CD4-positive, alpha-beta T cell treated with Interferon alpha-2 for 1 hour (primary cell): ENCODE measurements around the gene ZZZ3.
"Not testable (repeated sequence)": the region's sequence is repeated elsewhere in the genome, so short reads cannot be mapped to it uniquely, and the experiment has no call there.

Experiments used
- DNase-seq, 2 donors: peaks; one replicate each; pipeline ENCODE4 v3.0.0-alpha.2; 2020 to 2022

The ZZZ3 gene

GRCh38 chr1:77668924-77669449, 13.5 kb downstream of the ZZZ3 start:
- DNase-seq = no peak

DNA sequence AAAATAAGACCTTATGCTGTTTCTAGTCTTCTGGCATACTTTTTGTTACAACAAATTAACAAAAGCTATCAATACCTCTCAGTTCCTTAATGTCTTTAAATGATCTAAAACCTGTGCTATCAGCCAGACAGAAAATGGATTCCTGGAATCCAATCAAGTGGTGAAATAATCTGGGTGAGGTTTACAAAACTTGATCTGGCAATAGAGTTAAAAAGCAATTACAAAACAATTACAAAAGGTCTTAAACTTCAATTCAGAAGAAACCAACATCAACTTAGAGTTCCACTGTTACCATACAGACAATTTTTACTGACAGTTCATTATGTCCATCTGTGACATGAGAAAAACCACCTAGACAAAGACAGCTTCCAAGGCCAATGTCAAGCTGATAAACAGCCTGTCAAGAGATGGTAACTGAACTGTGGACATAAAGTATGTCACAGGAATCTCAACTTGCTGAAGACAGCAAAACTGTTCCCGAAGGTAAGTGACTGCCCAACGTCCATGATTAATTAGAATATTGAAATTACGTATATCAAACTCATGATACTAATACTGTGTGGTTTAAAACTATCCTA, 17.4 kb downstream of the ZZZ3 start:
- no peak for DNase-seq

- DNase-seq = no peak
Observed at GRCh38 chr1:77661696-77662095, 20.8 kb downstream of the ZZZ3 start.

DNA sequence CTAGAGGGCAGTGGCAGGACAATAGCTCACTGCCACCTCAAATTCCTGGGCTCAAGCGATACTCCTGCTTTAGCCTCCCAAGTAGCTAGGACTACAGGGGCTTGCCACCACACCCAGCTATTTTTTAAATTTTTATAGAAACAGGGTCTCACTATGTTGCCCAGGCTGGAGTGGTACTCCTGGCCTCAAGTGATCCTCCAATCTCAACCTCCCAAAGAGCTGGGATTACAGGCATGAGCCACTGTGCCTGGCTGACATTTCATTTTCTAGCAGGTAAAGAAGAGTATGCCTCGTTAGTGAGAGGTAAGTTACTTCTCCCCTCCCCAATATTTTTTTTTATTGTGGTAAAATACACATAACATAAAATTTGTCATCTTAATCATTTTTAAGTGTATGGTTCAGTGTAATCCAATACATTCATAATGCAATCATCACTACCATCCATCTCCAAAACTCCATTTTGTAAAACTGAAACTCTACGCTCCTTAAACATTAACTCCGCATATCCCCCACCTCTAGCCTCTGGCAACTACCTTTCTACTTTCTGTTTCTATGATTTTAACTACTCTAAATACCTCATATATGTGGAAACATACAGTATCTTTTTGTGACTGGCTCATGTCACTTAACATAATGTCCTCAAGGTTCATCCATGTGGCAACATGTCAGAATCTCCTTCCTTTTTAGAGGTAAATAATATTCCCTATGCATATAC, 22.4 kb downstream of the ZZZ3 start:
- no peak for DNase-seq

GRCh38 chr1:77658271-77658670, 24.2 kb downstream of the ZZZ3 start:
- DNase-seq = no peak

DNA sequence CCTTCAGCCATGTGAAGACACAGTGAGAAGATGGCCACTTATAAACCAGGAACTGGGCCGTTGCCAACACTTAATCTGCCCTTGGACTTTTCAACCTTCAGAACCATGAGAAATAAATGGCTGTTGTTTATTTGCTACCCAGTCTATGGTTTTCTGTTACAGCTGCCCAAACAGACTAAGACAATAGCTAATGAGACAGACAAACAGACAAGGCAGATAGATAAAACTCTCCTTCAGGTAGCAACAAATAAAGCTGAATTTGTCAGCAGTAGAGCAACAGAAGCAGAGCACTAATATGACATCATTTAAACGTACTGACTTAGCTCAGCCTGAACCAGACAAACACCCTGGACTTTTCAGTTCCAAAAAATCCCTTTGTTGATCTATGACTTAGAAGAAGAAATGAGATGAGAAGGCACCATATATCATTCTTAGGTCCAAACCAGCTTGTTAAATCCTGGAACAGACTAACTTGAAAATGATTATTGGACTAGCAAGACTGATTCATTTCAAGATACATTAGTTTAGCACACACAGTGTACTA, 27.0 kb downstream of the ZZZ3 start:
- DNase-seq = no peak

DNA sequence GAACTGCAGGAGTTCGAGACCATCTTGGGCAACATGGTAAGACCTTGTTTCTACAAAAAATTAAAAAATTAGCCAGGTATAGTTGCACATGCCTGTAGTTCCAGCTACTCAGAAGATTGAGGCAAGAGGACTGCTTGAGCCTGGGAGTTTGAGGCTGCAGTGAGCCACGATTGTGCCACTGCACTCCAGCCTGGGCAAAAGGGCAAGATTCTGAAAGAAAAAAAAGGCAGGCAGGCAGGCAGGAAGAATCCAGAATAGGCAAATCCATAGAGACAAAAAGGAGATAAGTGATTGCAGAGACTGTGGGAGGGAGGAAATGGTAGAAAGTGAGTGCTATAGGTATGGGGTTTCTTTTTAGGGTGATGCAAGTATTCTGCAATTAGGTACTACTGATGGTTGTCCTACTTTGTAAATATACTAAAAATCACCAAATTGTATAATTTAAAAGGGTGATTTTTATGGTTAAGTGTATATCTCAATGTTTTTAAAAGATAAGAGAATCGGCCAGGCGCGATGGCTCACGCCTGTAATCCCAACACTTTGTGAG, 29.4 kb downstream of the ZZZ3 start:
- no peak for DNase-seq

DNA sequence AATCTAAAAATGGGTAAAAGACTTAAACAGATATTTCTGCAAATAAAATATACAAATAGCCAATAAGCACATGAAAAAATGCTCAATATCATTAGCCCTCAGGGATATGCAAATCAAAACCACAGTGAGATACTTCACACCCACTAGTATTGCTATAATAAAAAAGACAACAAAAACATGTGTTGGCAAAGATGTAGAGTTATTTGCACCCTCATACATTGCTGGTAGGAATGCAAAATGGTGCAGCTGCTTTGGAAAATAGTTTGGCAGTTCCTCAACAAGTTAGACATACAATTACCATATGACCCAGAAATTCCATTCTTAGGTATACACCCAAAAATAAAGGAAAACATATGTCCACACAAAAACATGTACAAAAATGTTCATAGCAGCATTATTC, 30.2 kb downstream of the ZZZ3 start:
- no peak for DNase-seq

GRCh38 chr1:77649127-77649526, 33.3 kb downstream of the ZZZ3 start:
- no peak for DNase-seq

DNA sequence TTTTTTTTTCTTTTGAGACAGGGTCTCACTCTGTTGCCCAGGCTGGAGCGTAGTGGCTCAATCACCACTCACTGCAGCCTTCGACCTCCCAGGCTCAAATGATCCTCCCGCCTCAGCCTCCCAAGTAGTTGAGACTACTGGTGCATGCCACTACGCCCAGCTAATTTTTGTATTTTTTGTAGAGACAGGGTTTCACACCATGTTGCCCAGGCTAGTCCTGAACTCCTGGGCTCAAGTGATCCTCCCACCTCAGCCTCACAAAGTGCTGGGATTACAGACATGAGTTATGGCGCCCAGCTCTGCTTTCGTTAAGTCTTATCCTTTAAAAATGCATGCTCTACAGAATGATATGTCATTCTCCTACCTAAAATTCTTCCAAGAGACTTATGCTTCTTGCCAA, 36.2 kb downstream of the ZZZ3 start:
- not testable (repeated sequence) for DNase-seq

- DNase-seq = no peak
Observed at GRCh38 chr1:77643456-77643855, 39.0 kb downstream of the ZZZ3 start.

DNA sequence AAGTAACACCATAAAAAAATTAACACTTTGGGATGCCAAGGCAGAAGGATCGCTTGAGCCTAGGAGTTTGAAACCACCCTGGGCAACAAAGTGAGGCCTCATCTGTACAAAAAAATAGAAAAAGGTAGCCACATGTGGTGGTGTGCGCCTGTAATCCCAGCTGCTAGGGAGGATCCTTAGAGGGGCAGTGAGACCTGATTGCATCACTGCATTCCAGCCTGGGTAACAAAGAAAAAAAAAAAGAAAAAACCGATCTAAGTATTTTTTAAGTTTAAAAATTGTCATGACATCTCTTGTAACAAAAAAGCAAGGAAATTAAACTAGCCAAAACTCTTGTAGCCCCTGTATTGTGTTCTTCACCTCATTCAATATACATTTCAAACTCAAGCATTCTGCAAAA, 39.5 kb downstream of the ZZZ3 start:
- DNase-seq = no peak

DNA sequence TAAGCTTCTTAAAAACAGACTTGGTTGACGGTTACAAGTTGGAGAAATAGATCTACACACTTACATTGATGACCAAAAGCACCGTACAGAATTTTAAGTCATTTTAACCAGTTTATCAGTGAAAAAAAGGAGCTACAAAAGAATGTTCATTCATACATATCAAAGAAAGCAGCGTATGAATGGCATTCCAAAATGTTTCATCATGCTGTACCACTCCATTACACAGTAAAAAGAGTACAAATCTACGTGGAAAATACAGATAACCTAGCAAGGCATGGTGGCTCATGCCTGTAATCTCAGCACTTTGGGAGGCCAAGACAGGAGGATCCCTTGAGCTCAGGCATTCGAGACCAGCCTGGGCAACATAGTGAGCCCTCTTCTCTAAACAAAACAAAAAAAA, 40.3 kb downstream of the ZZZ3 start:
- no peak for DNase-seq

DNA sequence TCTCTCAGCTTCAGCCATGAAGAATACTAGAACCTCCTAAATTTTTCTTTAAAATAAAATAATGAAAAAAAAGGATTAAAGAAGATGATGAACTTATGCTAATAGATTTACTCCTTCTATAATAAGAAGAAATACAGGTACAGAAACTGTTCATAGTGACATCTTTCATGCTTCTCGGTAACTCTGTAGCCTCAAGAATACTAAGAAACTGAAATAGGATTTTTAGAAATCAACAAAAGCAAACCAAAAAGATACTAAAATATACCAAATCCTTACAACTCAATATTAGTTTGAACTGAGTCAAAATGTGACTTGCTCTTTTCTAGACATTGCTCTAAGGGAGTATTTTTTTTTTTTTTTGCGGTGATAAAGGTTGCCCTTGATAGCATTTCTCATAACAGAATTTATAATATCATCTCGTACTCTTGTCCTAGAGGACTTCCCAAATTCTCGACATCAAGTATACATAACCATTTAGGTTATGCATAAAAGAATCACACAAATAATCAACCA, 42.8 kb downstream of the ZZZ3 start:
- no peak for DNase-seq

GRCh38 chr1:77639056-77639455, 43.4 kb downstream of the ZZZ3 start:
- no peak for DNase-seq

GRCh38 chr1:77636864-77637263, 45.6 kb downstream of the ZZZ3 start:
- no peak for DNase-seq
